CD4-positive, alpha-beta T cell treated with Interleukin-6 at 100 ng/mL for 8 hours (primary cell): ENCODE results near the gene LITAF.
"Not testable (repeated sequence)": the region's sequence is repeated elsewhere in the genome, so short reads cannot be mapped to it uniquely, and the experiment has no call there.

Experiments used
- DNase-seq: peaks from one replicate; pipeline ENCODE4 v3.0.0-alpha.2; 2020; ENCODE audit warnings: mixed read lengths, low spot score

Gene LITAF

DNA sequence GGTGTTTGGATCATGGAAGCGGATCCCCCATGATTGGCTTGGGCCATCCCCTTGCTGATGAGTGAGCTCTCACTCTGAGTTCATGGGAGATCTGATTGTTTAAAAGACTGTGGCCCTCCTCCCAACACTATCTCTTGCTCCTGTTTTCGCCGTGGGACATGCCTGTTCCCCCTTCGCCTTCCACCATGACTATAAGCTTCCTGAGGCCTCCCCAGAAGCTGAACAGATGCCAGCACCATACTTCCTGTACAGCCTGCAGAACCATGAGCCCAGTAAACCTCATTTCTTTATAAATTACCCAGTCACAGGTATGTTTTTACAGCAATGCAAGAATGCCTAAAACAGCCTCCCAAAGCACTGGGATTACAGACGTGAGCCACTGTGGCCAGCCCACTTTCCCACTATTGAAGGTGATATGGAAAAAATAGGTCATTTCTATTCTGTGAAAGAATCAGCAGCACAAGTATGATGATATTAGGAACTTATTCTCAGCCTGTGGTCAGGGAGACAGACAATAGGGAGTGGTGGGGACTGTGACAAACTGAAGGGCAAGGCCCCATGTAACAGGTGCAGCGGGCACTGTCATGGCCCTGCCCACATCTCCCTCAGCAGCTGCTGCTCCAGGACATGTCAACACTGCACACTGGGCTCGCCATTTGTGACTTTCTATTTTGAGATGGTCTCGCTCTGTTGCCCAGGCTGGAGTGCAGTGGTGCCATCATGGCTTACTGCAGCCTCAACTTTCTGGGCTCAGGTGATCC, 33.7 kb upstream of the LITAF start:
- no peak for DNase-seq

DNA sequence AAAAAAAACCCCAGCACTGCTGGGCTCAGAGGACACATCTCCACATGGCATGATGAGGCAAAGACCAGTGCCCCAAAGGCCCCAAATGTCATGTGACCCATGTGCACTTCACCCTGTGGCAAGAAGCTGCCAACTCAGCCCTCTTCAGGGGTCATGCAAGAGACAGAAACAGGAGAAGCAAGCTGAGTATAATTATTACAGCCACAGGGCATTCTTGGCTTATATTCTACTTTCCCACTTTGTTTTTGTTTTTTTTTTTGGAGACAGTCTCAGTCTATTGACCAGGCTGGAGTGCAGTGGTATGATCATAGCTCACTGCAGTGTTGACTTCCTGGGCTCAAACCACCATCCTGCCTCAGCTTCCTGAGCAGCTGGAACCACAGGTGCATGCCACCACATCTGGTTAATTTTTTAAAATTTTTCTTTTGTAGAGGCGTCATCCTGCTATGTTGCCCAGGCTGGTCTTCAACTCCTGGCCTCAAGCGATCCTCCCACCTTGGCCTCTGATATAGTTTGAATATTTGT, 32.7 kb upstream of the LITAF start:
- DNase-seq: peak; percentile 59

DNA sequence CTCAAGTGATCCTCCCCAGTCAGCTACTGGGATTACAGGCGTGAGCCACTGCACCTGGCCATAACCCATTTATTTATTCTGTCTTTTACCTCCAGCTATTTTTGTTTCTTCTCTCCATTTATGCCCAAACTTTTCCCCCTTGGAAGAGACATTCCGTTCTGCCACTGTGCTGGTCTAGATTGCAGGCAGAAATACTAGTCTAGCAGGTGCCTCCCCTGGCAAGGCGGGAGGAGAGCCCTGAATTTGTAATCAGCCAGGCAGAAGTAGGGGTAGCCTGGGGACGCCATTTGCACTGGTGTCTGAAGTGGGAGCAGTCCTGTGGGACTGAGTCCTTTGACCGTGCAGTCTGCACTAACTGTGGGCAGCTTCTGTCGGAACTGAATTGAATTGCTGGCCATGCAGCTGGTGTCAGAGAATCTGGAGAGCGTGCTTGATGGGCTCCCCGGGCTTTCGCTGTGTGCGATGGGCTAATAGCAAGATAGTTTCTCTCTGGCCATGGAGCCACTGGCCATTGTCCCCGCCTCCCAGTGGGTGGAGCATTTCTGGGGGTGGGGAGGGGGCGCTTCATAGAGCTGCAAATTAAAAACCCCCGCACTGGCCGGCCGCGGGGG, 31.5 kb upstream of the LITAF start:
- DNase-seq: no peak

DNA sequence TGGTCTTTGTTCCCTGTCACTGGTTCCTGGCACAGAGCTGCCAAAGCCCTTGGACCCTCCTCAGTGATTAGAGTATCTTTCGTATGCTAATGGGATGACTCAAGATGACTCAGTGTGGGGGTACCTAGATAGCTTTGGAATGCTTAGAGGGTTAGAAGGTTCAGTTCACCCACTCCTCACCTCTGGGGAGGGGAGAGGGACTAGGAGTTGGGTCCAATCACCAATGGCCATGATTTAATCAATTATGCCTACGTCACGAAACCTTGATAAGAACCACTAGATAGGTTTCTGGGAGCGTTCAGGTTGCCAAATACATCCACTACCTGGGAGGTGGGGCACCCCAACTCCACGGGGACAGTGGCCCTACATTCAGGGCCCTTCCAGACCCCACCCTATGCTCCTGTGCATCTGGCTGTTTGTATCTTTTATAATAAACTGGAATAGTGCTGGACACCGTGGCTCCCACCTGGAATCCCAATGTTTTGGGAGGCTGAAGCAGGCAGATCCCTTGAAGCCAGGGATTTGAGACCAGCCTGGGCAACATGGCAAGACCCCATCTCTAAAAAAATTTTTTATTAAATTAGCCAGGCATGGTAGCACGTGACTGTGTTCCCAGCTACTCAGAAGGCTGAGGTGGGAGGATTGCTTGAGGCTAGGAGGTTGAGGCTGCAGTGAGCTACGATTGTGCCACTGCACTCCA, 29.2 kb upstream of the LITAF start:
- no peak for DNase-seq

DNA sequence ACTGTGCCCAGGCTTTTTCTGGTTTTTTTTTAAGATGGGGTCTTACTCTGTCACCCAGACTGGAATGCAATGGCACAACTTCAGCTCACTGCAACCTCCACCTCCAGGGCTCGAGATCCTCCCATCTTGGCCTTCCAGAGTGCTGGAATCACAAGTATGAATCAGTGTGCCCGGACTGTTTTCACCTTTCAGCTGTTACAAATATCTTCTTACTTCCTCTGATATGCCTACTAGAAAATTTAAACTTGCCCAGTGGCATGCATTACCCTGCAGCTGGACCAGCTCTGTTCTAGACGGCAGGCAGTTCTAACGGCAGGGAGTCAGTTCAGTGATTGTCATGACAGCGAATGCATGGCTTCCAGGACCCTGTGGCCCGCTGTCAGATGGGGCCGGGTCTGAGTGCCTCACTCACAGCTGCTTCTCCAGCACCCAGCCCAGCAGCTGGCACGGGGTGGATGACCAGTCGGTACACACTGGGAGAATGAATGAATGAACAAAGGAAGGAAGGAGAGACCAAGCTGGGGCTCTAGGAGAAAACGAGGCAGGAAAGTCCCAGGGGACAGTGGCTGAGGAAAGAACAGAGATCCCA, 28.0 kb upstream of the LITAF start:
- no peak for DNase-seq

DNA sequence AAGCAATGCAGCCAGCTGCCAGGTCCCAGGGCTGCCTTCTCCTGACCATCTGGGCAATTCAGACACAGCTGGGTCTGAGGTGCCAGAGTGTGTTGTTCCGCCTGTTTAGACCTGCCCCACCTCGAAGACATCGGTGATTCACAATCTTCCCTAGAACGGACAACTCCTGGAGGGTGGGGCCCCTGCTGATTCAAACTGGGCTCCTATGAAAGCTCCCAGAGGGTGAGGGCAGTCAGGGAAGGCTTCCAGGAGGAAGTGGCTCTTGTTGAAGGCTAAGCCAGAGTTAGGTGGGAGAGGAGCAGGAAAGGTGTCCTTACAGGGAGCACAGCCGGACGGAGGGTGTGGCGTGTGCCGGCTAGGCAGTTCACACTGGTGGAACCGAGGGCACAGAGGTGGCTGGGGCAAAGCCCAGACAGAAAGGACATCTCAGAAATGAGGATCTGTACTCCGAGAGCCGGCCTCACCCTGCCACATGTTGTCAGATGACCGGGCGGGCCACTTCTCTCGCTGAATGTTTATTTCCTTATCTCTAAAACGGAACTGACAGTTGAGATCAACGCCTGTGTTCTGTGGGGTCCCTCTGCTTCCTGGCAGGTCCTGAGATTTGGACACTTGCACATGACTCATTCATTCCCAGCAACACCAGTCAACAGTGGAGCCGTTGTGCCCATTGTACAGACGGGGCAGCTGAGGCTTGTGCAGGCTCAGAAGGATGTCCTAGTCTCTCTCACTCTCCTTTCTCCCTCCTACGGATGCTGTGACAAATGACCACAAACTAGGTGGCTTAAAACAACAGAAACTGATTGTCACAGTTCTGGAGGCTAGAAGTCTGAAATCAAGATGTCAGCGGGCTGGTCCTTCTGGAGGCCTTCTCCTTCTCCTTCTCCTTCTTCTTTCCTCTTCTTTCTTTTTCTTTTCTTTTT, 26.9 kb upstream of the LITAF start:
- no peak for DNase-seq

DNA sequence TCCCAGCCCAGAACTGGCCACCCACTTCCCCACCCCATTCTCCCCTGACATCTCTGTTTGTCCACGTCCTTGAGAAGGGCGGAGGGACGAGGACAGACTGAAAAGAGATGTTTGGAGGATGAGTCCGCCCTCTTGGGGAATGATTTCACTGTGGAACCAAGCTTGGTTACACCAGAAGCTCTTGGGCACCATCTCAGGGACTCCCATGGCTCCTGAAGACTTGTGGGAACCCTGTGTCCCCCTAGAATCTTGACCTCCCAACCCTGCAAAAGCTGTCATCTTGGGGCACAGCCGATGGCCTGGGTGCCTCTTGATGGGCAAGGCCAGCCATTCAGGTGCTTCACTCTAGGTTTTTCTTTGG, 25.9 kb upstream of the LITAF start:
- no peak for DNase-seq

DNA sequence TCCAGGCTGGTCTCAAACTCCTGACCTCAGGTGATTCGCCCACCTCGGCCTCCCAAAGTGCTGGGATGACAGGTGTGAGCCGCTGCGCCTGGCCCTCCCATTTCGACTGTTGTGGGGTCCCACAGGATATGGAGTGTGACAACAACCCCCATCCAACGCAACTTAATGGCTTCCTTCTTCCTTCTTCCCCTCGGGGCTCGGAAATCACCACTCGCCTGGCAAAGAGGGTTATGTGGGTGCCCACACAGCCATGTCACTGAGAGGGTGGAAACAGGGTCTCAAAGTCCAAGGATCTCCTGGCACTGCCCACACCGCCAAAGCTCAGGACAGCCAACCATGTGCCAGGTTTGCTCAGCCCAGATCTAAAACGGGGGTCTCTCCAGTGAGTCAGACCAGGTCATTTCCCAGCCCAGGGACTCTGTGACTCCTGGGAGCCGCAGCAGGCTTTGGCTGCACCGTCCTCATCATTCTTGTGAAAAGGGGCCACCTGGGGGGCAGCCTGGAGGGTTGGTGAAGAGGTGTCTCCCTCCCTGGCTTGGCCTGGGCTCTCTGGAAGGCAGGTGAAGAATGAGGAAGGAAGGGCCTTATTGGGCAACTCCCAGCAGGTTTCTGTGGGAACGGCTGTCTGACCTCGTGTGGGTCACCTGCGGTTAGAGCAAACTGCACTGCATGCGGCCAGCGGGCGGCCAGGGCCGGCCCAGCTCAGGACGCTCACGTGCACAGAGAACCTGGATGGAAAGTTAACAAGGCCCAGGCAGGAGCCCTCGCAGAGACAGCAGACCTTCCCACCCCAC, 25.3 kb upstream of the LITAF start:
- no peak for DNase-seq

DNA sequence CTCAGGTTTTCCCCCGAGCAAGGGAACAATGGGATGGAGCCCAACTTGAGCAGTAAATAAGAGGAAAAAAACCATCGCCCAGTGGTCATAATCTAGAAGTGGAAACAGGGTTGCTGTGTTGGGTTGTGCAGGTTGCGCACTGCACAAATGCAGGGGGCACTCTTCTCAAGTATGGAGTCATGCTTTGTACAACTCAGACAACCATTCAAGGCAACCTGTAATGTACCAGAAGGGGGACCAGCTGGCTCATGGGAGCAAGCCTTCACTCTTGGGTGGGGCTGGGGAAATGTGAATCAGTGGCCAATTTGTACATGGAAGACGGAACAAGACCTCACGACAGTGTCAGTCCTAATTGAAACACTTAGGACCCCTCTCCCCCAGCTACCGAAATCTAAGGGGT, 23.9 kb upstream of the LITAF start:
- no peak for DNase-seq

DNA sequence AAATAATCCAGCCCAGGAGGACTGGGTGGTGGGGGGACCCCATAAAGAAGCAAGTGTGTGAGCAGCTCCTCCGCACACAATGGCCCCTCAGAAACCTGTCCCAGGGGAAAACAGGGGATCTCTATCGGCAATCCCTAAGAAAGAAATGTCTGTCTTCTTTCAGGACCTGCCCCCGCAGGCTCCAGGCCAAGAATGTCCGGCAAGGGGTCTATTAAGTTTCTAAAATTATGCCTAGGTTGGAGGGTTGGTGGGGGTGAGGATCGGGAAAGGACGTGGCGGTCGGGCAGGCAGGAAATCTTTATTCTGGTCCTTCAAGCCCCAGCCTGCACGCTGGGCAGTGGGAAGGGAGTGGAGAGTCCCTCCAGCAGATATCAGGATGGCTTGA, 23.4 kb upstream of the LITAF start:
- DNase-seq: no peak

DNA sequence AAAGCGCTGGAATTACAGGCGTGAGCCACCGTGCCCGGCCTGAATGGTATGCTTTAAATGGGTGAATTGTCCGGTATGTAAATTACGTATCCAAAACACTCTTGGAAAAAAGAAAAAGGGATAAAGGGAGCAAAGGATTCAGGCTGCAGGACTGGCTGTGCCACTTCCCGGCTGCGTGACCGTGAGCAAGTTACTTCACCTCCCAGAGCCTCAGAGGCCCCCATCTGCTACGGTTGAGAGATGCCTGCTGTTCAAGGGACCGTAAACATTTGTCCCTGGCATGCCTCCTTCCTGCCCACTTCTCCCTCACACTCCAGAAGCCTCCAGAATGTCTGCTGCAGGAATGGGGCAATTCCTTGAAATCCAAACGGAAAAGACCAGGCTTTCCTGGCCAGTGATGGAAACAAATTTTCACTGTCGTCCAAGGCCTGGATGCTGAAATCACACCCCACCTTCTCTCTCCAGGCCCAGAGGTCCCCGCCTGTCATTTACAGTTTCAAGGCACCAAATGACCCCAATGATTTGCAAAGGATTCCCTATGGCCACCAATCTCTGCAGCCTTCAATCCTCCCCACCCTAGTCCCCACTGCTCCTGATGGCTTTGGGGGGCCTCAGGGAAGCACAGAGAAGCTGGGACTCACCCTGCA, 22.9 kb upstream of the LITAF start:
- no peak for DNase-seq

DNA sequence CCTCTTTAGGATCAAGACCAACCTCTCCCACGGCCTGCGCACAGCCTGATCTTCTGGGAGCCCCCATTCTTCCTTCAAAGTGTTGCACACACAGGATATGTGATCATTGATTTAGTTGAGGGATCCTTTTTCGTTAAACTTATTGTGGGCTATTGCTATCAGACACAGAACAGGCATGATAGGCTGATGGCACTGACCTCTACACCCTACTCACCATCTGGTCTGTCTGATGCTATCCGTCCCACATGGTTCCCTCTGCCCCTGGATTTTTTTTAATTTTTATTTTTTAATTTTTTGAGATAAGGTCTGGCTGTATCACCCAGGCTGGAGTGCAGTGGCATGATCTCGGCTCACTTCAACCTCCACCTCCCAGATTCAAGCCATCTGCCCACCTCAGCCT, 19.2 kb upstream of the LITAF start:
- no peak for DNase-seq

DNA sequence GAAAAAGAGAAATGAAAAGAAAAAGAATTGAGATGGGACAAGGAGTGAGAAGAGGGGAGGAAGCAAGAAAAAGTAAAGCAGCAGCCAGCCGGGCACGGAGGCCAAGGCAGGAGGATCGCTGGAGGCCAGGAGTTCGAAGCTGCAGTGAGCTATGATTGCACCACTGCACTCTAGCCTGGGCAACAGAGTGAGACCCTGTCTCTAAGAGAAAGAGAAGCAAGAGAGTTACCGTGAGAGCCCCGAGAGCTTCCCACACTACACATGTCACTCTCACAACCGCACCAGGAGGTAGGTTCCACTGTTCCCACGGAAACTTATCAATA, 18.8 kb upstream of the LITAF start:
- DNase-seq: no peak

DNA sequence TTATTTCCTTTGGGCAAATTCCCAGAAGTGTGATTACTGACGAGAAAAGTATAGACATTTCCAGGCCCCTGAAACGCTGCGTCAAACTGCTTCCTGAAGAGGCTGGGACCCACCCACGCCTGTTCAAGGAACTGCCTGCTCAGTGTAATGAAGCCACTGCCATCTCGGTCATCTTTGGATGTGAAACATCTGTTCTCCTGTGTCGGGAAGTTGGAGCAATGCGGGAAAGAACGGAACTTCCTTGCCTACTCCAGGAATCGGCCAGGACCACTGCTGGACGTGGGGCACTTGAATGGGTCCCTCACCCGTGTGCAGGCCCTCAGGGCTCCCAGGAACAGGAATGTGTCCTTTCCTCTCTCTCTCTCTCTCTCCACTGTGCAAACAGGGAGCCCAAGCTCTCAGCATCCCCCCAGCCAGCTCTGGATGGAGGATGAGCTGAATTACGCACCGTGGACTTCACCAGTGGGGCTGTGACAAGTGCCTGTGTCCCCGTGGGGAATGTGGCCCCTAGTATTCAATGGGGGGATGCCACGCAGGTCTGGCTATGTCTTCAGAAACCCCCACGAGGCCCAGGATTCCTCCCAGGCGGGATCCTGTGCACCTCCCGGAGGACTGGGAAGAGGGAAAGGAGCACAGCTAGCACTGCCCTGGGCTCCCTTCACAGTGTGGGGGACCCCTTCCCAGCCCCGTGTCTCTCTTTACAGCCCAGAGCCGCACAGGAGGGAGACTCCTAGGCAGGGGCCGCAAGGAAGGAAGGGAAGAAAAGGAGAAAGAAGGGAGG, 18.3 kb upstream of the LITAF start:
- DNase-seq: no peak

DNA sequence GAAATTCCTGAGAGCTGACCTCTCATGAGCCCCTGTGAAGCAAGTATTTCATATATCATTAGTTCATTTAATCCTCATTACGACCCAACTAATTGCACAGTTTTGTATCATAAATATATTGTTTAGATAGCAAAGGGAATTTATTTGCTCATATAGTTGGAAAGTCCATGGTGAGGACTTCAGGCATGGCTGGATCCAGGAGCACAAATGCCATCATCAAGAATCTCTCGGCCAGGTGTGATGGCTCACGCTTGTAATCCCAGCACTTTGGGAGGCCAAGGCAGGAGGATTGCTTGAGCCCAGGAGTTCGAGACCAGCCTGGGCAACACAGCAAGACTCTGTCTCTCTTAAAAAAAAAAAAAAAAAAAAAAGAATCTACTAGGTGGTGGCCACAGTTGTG, 17.6 kb upstream of the LITAF start:
- not testable (repeated sequence) for DNase-seq

DNA sequence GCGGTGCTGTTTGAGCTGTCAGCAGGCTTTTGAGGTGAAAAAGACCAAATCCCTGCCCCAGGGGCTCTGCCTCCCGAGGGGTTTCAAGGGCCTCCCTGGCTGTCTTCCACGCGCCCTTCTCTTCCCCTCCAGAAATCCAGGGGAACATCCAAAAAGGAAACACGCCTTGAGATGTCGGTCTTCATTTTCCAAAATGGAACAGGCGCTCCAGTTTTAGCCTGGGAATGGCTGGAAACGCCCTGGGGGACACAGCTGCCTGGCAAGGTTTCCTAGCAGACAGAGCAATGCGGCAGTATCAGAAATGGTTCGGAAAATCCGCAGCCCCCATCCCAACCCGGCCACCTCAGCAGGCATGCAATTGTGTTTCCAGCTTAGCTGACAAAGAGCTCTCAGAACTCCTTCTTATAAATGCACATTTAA, 16.6 kb upstream of the LITAF start:
- DNase-seq: no peak

DNA sequence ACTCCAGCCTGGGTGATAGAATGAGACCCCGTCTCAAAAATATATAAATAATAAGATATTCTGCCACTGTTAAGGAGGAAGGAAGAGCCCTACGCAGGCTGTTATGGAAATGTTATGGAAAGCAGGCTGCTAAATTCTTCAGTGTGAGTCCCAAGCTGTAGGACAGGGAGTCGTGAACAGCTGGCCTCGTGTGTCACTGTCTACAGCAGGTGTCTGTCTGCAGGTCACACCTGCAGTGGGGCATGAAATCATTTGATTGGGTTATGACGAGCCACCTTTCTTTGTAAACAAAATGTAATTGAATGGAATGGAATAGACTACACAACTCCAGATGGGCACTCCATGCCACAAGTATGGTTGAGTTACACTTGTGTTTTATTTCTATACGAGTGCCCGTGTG, 15.6 kb upstream of the LITAF start:
- DNase-seq: no peak

DNA sequence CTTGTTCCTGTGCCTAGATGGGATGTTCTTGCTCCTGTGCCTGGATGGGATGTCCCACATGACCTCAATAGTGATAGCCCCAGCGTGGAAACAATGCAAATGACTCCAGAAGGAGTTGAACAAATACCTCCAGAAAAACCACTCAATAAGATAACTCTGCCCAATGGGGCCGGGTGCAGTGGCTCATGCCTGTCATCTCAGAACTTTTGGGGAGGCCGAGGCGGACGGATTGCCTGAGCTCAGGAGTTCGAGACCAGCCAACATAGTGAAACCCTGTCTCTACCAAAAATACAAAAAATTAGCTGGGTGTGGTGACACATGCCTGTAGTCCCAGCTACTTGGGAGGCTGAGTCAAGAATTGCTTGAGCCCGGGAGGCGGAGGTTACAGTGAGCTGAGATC, 15.2 kb upstream of the LITAF start:
- no peak for DNase-seq

DNA sequence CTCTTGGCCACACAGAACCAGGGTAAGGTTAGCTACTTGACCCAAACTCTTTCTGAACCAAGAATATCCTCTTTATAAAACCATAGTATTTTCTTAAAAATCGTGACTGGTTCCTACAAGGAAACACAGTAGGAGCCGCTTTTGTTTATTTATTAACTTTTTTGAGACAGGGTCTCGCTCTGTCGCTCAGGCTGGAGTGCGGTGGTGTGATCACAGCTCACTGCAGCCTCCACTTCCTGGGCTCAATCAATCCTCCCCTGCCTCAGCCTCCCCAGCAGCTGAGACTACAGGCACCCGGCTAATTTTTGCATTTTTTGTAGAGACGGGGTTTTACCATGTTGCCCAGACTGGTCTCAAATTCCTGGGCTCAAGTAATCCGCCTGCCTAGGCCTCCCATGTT, 14.7 kb upstream of the LITAF start:
- DNase-seq: no peak

DNA sequence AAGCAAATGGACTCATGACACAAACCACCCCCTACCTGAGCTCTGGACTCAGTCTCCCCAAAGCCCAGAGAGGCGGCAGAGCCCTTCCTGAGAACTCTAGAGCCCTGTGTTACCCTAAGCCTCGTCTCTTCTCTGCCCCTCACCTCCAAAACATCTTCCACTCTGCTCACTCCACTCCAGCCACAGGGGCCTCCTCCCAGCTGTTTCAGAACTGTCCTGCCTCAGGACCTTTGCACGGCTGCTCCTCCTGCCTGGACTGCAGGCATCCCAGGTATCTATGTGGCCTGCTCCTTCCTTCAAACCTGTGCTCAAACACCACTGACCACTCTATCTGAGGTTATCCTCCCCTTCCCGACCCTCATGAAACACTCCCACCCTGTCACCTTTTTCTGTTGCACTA, 12.9 kb upstream of the LITAF start:
- DNase-seq: no peak
